AG08395 (cell line): ENCODE measurements around the gene TBC1D25.

Experiments
- DNase-seq: peaks from one replicate; pipeline ENCODE4 v3.0.0; 2012; ENCODE audit warnings: mixed read lengths, low spot score

The TBC1D25 gene, protein sequence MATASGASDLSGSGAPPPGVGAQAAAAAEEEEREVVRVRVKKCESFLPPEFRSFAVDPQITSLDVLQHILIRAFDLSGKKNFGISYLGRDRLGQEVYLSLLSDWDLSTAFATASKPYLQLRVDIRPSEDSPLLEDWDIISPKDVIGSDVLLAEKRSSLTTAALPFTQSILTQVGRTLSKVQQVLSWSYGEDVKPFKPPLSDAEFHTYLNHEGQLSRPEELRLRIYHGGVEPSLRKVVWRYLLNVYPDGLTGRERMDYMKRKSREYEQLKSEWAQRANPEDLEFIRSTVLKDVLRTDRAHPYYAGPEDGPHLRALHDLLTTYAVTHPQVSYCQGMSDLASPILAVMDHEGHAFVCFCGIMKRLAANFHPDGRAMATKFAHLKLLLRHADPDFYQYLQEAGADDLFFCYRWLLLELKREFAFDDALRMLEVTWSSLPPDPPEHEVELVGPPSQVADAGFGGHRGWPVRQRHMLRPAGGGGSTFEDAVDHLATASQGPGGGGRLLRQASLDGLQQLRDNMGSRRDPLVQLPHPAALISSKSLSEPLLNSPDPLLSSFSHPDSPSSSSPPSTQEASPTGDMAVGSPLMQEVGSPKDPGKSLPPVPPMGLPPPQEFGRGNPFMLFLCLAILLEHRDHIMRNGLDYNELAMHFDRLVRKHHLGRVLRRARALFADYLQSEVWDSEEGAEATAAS

GRCh38 chrX:48539345-48540027 is at the start of gene TBC1D25:
TSS of gene TBC1D25 (plus strand) at chrX:48539714. CDS start at chrX:48539798, 84 bp downstream.
- DNase-seq, result peak; percentile 89

DNA sequence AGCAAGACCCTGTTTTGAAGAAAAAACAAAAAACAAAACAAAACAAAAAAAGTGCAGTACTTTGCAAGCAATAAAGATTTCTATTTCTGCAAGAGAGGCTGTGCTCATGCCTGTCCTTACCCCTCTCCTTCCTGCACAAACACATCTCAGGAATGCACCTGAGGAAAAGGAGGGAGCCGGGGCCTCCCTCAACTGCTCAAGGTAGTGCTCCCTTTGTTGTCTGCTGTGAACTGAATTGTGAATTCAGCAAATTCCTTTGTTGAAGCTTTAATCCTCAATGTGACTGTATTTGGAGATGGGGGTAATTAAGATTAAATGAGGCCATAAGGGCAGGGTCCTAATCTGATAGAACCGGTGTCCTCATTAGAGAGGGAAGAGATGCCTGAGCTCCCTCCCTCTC is 49.6 kb upstream of the TBC1D25 start:
- DNase-seq, result no peak

DNA sequence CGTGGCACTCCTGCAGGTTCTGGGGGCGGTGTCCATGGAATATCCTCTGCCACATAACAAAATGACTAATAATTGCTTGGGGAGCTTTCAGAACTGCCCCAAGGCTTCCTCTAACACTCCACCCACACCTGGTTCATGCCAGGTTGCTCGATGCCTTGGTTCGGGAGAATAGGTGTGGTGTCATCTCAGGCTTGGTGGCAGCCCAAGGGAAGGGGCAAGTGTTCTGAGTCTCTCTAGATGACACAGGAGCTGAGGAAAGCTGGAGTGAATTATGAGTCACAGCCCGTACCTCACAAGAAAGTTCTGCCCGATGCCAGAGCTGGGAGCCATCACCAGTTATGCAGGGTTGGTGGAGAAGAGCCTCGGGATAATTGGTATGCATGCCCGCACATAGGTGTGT is 48.9 kb upstream of the TBC1D25 start:
- DNase-seq, result no peak

DNA sequence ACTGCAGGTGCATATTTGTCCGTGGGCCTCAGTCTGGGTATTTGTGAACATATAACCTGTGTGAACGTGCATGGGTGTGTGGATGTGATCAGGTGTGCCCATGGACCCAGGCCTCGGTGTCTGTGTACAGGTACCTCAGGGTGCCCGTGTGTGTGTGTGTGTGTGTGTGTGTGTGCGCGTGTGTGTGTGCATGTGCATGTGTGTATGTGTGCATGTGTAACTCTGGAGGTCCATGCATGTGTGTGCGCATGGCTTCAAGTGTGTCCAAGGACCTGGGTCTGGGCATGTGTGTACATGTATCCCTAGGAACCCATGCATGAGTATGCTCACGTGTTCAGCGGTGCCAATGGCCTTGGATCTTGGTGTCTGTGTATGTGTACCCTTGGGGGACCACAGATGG is 47.7 kb upstream of the TBC1D25 start:
- no peak for DNase-seq

DNA sequence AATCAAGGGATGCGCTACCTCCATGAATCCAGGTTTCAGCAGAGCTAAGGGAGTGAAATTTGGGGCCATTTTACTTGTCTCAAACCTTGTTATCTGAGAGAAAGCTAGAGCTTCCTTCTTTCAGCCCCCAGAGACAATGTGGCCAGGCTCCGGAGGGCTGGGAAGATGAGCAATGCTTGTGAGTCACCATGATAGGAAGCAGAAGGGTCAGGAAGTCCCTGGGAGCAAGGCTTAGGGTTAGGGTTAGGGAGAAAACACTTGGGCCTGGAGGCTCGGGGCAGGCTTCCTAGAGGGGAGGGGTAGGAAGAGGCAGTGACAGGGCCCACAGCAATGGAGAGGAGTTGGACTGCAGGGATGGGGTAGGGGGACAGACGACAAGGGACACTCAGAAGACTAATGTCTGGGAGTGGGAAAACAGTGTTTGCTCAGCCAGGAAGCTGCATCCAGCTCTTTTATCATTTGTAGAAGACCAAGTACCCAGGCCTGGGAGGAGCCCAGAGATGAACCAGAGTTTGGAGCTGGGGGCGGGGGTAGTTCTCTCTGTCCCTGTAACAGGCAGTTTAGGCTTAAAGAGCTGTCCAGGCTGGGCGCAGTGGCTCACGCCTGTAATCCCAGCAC is 47.1 kb upstream of the TBC1D25 start:
- peak; percentile 30 for DNase-seq

DNA sequence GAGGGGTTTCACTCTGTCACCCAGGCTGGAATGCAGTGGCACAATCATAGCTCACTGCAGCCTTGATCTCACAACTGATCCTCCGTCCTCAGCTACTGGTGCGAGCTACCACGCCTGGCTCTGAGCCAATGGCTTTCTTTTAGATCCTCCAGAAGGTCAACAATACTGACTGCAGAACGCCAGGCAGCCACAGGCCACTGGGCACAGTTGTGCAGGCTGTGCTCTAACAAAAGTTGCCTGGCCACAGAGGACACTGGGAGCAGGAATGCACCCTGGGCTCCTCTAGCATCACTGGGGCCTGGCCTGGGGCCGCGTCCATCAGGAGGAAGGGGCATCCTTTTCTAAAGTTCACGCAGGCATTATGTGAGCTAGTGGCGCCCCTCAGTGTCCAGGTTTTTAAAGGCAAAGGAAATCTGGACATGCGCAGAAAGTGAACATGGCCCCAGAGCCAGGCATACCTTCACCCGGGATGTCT is 45.6 kb upstream of the TBC1D25 start:
- no peak for DNase-seq

GRCh38 chrX:48496660-48497059 is 42.9 kb upstream of the TBC1D25 start:
- DNase-seq, result no peak

GRCh38 chrX:48497871-48498270 is 41.6 kb upstream of the TBC1D25 start:
- DNase-seq, result no peak

DNA sequence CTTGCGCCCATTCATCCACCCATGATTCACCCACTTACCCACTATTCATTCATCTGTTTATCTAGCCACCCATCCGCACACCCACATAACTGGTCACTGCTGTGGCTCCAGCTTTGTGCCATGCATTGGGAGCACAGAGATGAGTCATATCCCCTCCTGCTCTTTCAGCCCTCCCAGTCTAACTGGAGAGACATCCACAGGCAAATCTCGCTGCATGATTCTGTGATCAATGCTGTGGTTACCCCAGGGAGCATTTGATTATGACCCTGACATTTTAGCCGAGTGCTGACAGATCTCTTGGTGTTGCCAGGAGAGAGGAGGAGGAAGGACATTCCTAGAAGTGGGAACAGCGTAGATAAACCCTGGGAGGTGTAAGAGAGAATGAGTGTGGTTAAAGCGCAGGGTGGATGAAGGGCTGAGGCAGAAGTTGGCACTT is 41.1 kb upstream of the TBC1D25 start:
- peak; percentile 63 for DNase-seq

DNA sequence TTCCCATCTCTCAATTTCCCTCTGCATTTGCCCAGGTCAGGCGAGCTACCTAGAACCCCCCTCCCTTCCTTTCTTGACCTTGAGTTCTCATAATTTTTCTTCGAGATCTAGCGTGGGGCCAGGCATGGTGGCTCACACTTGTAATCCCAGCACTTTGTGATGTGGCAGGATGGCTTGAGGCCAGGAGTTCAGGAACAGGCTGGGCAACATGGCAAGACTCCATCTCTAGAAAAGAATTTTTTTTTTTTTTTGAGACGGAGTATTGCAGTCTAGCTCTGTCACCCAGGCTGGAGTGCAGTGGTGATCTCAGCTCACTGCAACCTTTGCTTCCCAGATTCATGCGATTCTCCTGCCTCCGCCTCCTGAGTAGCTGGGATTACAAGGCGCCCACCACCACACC is 35.3 kb upstream of the TBC1D25 start:
- DNase-seq, result no peak

- DNase-seq, result no peak
Observed at GRCh38 chrX:48505481-48505880, 34.0 kb upstream of the TBC1D25 start.

DNA sequence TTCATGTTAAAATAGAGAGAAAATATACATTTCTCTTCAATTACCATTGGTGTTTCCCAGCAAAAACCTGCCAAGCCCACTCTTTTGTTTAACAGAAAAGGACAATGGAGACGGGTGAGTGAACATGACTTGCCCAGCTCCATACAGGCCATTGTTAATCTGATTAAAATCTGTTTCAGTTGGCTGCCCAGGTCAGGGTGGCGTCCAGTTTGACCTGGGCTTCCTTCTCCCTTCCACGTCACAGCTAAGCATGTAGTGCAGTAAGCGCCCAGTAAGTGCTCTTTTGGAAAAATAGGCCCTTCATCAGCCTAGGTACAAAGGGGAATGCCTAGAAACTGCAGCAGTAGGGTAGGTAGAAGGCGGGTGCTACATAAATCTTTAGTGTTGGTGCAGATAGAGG is 32.3 kb upstream of the TBC1D25 start:
- DNase-seq, result no peak

DNA sequence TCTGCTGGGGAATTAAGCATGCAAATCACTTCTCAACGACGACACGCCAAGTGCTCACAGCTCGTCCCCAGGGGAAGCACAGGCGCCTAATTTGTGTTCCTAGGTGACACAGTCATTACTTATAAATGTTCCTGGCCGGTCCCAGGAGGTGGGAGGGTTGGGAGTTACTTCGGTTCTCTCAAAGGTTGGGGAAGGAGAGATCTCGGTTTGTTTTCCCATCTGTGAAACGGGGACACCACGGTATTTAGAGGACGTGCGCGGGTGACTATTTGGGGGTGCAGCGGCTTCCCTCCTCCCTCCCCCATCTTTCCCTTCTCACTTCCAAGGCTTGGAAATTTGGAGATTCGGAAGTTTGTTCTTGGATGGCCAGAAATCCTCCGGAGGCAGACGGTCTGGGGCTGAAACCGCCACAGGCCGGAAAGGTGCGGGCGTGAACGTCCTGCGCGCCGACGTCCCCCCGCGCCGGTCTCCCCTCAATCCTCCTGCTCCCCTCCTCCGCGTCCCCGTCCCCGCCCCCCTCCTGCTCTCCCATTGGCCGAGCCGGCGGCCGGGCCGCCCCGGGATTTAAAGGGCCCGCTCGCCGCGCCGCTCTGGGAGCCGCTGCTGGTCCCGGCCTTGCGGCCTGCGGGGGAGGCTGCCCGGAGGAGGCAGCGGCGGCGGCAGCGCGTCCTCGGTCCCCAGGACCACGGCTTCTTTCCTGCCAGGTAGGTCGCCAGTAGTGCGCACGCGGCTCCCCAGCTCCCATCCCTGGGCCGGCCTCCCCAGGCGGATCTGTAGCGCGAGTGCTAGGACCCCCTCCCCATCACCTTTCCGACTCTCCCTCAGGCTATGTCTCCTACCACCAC is 30.9 kb upstream of the TBC1D25 start, which contains the start of gene PORCN:
TSS of gene PORCN (plus strand) at position 593 of the 845 bp plus-strand sequence. CDS start 829 bp downstream, outside the sequence.
- peak; percentile 83 for DNase-seq

DNA sequence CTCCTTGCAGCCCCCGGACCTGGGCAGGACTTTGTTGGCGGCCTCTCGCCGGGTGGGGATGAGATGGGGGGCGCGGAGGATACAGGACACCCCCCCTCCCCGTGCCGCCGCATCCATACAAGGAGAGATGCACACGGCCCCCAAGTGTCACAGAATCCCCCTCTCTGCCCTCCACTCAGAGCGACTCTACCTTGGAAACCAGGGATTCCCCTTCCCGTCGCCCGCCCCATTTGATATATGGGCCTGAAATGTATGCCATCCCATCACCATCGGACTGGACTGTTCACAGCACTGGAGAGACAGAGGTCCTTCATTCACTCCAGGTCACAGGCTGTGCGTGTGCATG is 30.3 kb upstream of the TBC1D25 start:
- no peak for DNase-seq

GRCh38 chrX:48509619-48510018 is 29.9 kb upstream of the TBC1D25 start:
- no peak for DNase-seq

- DNase-seq, result peak; percentile 29
Observed at GRCh38 chrX:48511560-48511959, 28.0 kb upstream of the TBC1D25 start.

DNA sequence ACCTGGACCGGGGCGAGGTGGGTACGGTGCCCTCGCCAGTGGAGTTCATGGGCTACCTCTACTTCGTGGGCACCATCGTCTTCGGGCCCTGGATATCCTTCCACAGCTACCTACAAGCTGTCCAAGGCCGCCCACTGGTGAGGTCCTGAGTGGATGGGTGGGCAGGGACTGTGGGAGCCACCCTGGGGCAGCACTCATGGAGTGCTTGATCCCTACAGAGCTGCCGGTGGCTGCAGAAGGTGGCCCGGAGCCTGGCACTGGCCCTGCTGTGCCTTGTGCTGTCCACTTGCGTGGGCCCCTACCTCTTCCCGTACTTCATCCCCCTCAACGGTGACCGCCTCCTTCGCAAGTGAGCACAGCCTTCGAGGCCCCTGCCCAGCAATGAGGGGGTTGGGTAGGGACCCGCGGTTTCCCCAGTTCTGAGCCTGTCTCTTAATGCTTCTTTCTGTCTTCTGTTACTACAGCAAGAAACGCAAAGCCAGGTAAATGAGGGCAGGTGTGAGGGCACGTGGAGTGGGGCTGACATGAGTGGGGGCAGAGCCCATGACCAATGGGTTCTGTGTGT is 27.1 kb upstream of the TBC1D25 start:
- no peak for DNase-seq

- DNase-seq, result no peak
Observed at GRCh38 chrX:48513670-48514069, 25.8 kb upstream of the TBC1D25 start.

DNA sequence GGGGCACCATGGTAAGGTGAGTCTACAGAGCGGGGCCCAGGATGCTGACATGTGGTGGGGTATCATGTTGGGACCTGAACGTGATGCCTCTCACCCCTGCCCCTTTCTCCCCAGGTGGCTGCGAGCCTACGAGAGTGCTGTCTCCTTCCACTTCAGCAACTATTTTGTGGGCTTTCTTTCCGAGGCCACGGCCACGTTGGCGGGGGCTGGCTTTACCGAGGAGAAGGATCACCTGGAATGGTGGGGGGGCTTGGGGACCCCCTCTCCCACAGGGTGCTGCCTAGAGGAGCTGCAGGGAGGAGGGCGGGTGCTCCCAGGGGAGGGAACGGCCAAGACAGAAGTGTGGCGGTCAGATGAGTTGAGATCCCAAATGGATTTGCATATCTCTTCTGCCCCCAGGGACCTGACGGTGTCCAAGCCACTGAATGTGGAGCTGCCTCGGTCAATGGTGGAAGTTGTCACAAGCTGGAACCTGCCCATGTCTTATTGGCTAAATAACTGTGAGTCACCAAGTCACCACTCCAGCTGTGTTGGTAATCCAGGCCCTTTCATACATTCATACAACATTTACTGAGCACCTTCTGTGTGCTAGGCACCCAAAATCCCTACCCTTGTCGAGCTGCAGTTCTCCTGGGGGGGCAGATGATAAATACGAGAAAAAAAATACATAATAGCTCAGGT is 25.2 kb upstream of the TBC1D25 start:
- DNase-seq, result no peak

- DNase-seq, result no peak
Observed at GRCh38 chrX:48514868-48515460, 24.6 kb upstream of the TBC1D25 start.
